Gastroesophageal sphincter (tissue), 4 donors: ENCODE measurements around the gene NPC2. TPM values are rescaled to one million over a fixed set of nuclear protein-coding genes. Genes with fewer than 3 reads are reported as not detected.

Experiments used
- ATAC-seq: fragments of 150-250 bp; one replicate; pipeline ENCODE4 v1.9.1; 2016; ENCODE audit warnings: mild to moderate bottlenecking, moderate library complexity
- H3K27ac ChIP-seq, 4 donors: fragments of 200-600 bp; sonication (generic) in 3 of 4; 1 replicate in 3 of 4; 2 replicates in 1 of 4; pipeline ENCODE4 v1.5.1; 2016 to 2019
- H3K27me3 ChIP-seq: fragments of 200-600 bp; sonication (generic); one replicate; pipeline ENCODE4 v1.5.1; 2019
- H3K36me3 ChIP-seq, 2 donors: fragments of 200-600 bp; sonication (generic); one replicate each; pipeline ENCODE4 v1.5.1; 2019; ENCODE audit warnings: control low read depth in 1 of 2
- H3K4me1 ChIP-seq, 3 donors: fragments of 200-600 bp; sonication (generic); 1 replicate in 2 of 3; 2 replicates in 1 of 3; pipeline ENCODE4 v1.5.1; 2016 to 2019; ENCODE audit warnings: control low read depth in 2 of 3
- H3K4me3 ChIP-seq, 2 donors: fragments of 200-600 bp; sonication (generic); one replicate each; pipeline ENCODE4 v1.5.1; 2019; ENCODE audit warnings: mild to moderate bottlenecking in 1 of 2, moderate library complexity in 1 of 2
- H3K9me3 ChIP-seq, 3 donors: fragments of 200-600 bp; sonication (generic); one replicate each; pipeline ENCODE4 v1.5.1; 2017 to 2019; ENCODE audit warnings: control low read depth in 2 of 3
- CTCF ChIP-seq, 4 experiments: fragments of 200-600 bp in 2 of 4; fragments of 450-650 bp in 2 of 4; sonication (generic) in 1 of 4; IDR thresholded peaks; one replicate each; pipeline ENCODE4 v1.5.1; 2017 to 2019; ENCODE audit warnings: antibody characterized with exemption in 4 of 4, mild to moderate bottlenecking in 2 of 4, moderate library complexity in 2 of 4
- EP300 ChIP-seq: sonication (generic); formaldehyde crosslinking; IDR thresholded peaks from one replicate; pipeline ENCODE4 v1.6.1; 2017; ENCODE audit warnings: antibody characterized with exemption, mild to moderate bottlenecking
- POLR2A ChIP-seq, 2 donors: fragments of 450-650 bp; IDR thresholded peaks; one replicate each; pipeline ENCODE4 v1.6.1; 2017; ENCODE audit warnings: antibody characterized with exemption in 2 of 2, mild to moderate bottlenecking in 2 of 2, moderate library complexity in 1 of 2
- POLR2AphosphoS5 ChIP-seq: sonication (generic); formaldehyde crosslinking; IDR thresholded peaks from one replicate; pipeline ENCODE4 v1.6.1; 2017; ENCODE audit warnings: antibody characterized with exemption
- WGBS, 2 donors: methylation state at CpG; one replicate each; pipeline ENCODE4 v1.1.5; 2018; ENCODE audit warnings: low coverage in 1 of 2; 5-methylcytosine and 5-hydroxymethylcytosine counted together
- total RNA-seq, 4 donors: library from RNA; depleted of rRNA; stranded (reverse); fragments of >200 nt; gene quantifications; one replicate each; pipeline ENCODE4 v1.1.0, GENCODE V29; 2016

The NPC2 gene
- total RNA-seq, 4 donors from 2014 or later: 81.9 to 302 (median 227) TPM

- Histone ChIP-seq H3K27me3 (no peaks in the 10 kb centered on the region), H3K27ac (no peak overlapping the region), H3K36me3 (peaks cover 0 to 22% of the 10 kb centered on the region in 2 donors), H3K9me3 (no peaks in the 10 kb centered on the region), H3K4me1 (no peaks in the 10 kb centered on the region), H3K4me3 (no peak overlapping the region)
- no CpG with 5 or more reads among the region's 7 CpGs for WGBS, 2 donors
- no peak for ATAC-seq
- TF ChIP-seq CTCF (IDR thresholded peaks at IDR 0.05) (no peak), EP300 (no peak), POLR2AphosphoS5 (no peak), POLR2A (IDR thresholded peaks at IDR 0.05) (no peak)
Observed at GRCh38 chr14:74522740-74523139, 29.6 kb upstream of the NPC2 start.

- Histone ChIP-seq H3K4me1 (no peaks in the 10 kb centered on the region), H3K4me3 (no peak overlapping the region), H3K27me3 (no peaks in the 10 kb centered on the region), H3K36me3 (peaks cover 0 to 26% of the 10 kb centered on the region in 2 donors), H3K27ac (no peak overlapping the region), H3K9me3 (no peaks in the 10 kb centered on the region)
- no CpG with 5 or more reads among the region's 10 CpGs for WGBS, 2 donors
- ATAC-seq: no peak
- TF ChIP-seq EP300: no peak
- TF ChIP-seq CTCF (IDR thresholded peaks at IDR 0.05): no peak
- no peak for TF ChIP-seq POLR2AphosphoS5
- no peak for TF ChIP-seq POLR2A (IDR thresholded peaks at IDR 0.05)
Observed at GRCh38 chr14:74521756-74522155, 28.7 kb upstream of the NPC2 start.

GRCh38 chr14:74519316-74520074, 26.4 kb upstream of the NPC2 start:
- no peak for ATAC-seq
- Histone ChIP-seq H3K27ac (no peak overlapping the region), H3K4me3 (no peak overlapping the region), H3K27me3 (no peaks in the 10 kb centered on the region), H3K4me1 (no peaks in the 10 kb centered on the region), H3K36me3 (peaks cover 0 to 39% of the 10 kb centered on the region in 2 donors), H3K9me3 (no peaks in the 10 kb centered on the region)
- TF ChIP-seq POLR2AphosphoS5: no peak
- no peak for TF ChIP-seq EP300
- no peak for TF ChIP-seq POLR2A (IDR thresholded peaks at IDR 0.05)
- TF ChIP-seq CTCF (IDR thresholded peaks at IDR 0.05): no peak
- 73 to 81% methylated on average over 4 to 6 of the region's 6 CpGs for WGBS, 2 donors

GRCh38 chr14:74518221-74518620, 25.1 kb upstream of the NPC2 start:
- ATAC-seq: no peak
- Histone ChIP-seq H3K9me3 (no peaks in the 10 kb centered on the region), H3K27me3 (no peaks in the 10 kb centered on the region), H3K27ac (no peak overlapping the region), H3K4me1 (no peaks in the 10 kb centered on the region), H3K4me3 (no peak overlapping the region), H3K36me3 (peaks cover 0 to 44% of the 10 kb centered on the region in 2 donors)
- TF ChIP-seq POLR2AphosphoS5 (no peak), EP300 (no peak), CTCF (IDR thresholded peaks at IDR 0.05) (no peak), POLR2A (IDR thresholded peaks at IDR 0.05) (no peak)
- 90% methylated on average over 2 to 5 of the region's 6 CpGs for WGBS, 2 donors

GRCh38 chr14:74517731-74518130, 24.6 kb upstream of the NPC2 start:
- no peaks in the 10 kb centered on the region for H3K4me1 ChIP-seq
- no peaks in the 10 kb centered on the region for H3K9me3 ChIP-seq
- no peak for ATAC-seq
- no peak for TF ChIP-seq EP300
- TF ChIP-seq CTCF (IDR thresholded peaks at IDR 0.05): no peak
- TF ChIP-seq POLR2A (IDR thresholded peaks at IDR 0.05): no peak
- no peak for TF ChIP-seq POLR2AphosphoS5
- WGBS, 2 donors: 72 to 83% methylated on average over 2 to 3 of the region's 4 CpGs
- H3K4me3 ChIP-seq: no peak overlapping the region
- no peaks in the 10 kb centered on the region for H3K27me3 ChIP-seq
- H3K36me3 ChIP-seq: peaks cover 0 to 48% of the 10 kb centered on the region in 2 donors
- H3K27ac ChIP-seq: no peak overlapping the region
